Nephron (organoid): ENCODE data around the gene WNK2.

Experiments used
- H3K27ac Mint-ChIP-seq, 3 experiments: 2 replicates each; pipeline ENCODE4 v1.8.0; 2020; ENCODE audit warnings: mixed read lengths in 3 of 3, mild to moderate bottlenecking in 2 of 3, moderate library complexity in 1 of 3
- H3K27me3 Mint-ChIP-seq: 2 replicates; pipeline ENCODE4 v1.8.0; 2021; ENCODE audit warnings: low read depth, mild to moderate bottlenecking, moderate library complexity, mixed read lengths
- H3K36me3 Mint-ChIP-seq: 2 replicates; pipeline ENCODE4 v1.8.0; 2020; ENCODE audit warnings: low read depth, mixed read lengths
- H3K4me1 Mint-ChIP-seq: 2 replicates; pipeline ENCODE4 v1.8.0; 2020; ENCODE audit warnings: mixed read lengths
- H3K4me3 Mint-ChIP-seq, 3 experiments: 2 replicates each; pipeline ENCODE4 v1.8.0; 2020; ENCODE audit warnings: mild to moderate bottlenecking in 3 of 3, mixed read lengths in 3 of 3, moderate library complexity in 2 of 3
- H3K9me3 Mint-ChIP-seq: 2 replicates; pipeline ENCODE4 v1.8.0; 2020; ENCODE audit warnings: mixed read lengths
- CTCF ChIP-seq, 3 experiments: fragments of 200-600 bp; sonication (generic); IDR thresholded peaks; one replicate each; pipeline ENCODE4 v1.5.0; 2021; ENCODE audit warnings: antibody characterized with exemption in 3 of 3; ENCODE audit not compliant: unreplicated experiment in 3 of 3

Gene WNK2

DNA sequence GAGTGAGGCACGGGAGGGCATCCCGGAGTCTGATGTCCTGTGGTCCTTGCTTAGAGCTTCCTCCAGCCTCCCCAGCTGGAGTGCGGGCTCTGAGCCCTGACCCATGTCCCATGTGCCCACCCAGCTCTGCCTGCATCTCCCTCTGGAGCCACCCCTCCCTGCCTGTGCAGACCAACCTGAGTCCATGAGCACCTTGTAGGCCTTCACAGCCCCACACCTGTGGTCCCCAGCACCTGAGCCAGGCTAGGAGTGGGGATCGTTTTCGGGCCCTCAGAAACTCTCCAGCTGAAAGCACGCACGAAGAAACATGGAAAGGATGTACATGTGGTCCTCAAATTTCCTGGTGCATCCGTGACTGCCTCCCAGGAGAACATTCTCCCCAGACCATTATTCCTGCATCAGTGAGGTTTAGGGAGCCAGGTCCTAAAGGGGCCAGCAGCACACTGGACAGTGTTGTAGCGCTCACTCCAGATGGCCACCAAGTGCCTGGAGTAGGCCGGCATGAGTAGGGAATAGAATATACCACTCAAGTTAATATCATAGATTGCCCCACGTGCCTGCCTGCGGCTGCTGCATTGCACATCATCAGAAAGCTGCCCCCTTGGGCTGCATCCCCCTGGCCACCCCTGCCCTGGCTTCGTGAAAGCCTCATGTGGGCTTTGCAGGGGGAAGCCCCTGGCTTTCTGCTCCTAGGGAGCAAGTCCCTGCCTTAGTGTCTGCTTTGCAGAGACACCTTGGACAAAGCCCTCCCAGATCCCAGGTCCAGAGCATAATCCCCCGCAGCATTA is 80.6 kb downstream of the WNK2 start:
- H3K4me1 Mint-ChIP-seq, result no peaks in the 10 kb centered on the region
- H3K4me3 Mint-ChIP-seq, result no peak overlapping the region
- peaks cover 8% of the 10 kb centered on the region for H3K36me3 Mint-ChIP-seq
- H3K27ac Mint-ChIP-seq, result no peak overlapping the region
- no peak for TF ChIP-seq CTCF (IDR thresholded peaks at IDR 0.05; ENCODE audit: unreplicated experiment in 3 of 3)
- H3K9me3 Mint-ChIP-seq, result no peaks in the 10 kb centered on the region
- no peaks in the 10 kb centered on the region for H3K27me3 Mint-ChIP-seq

GRCh38 chr9:93265301-93265971 is 81.5 kb downstream of the WNK2 start:
- H3K36me3 Mint-ChIP-seq, result peaks cover 17% of the 10 kb centered on the region
- H3K4me3 Mint-ChIP-seq, result no peak overlapping the region
- no peak overlapping the region for H3K27ac Mint-ChIP-seq
- no peaks in the 10 kb centered on the region for H3K4me1 Mint-ChIP-seq
- TF ChIP-seq CTCF (IDR thresholded peaks at IDR 0.05; ENCODE audit: unreplicated experiment in 3 of 3), result no peak
- peaks cover 2% of the 10 kb centered on the region for H3K9me3 Mint-ChIP-seq
- no peaks in the 10 kb centered on the region for H3K27me3 Mint-ChIP-seq

DNA sequence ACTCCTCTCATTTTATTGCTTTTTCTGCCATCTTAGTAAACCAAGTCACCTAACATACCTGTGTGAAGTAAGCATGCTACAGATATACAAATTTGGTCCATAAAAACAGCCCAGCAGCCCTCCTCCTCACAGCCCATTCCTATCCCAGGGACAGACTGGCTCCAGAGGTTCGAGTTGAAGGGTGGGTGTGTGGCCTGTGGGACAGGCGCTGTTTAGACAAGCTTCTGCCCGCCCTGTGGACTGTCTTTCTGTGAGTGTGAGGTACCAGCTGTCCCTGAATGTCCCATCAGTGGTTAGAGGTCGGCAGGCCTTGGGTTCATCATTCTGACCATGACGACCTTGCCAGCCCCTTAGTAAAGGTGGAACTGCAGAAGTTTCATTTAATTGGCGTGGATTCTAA is 82.0 kb downstream of the WNK2 start:
- no peaks in the 10 kb centered on the region for H3K27me3 Mint-ChIP-seq
- H3K36me3 Mint-ChIP-seq, result peaks cover 22% of the 10 kb centered on the region
- no peak overlapping the region for H3K4me3 Mint-ChIP-seq
- peaks cover 8% of the 10 kb centered on the region for H3K9me3 Mint-ChIP-seq
- no peak for TF ChIP-seq CTCF (IDR thresholded peaks at IDR 0.05; ENCODE audit: unreplicated experiment in 3 of 3)
- no peak overlapping the region for H3K27ac Mint-ChIP-seq
- H3K4me1 Mint-ChIP-seq, result no peaks in the 10 kb centered on the region

DNA sequence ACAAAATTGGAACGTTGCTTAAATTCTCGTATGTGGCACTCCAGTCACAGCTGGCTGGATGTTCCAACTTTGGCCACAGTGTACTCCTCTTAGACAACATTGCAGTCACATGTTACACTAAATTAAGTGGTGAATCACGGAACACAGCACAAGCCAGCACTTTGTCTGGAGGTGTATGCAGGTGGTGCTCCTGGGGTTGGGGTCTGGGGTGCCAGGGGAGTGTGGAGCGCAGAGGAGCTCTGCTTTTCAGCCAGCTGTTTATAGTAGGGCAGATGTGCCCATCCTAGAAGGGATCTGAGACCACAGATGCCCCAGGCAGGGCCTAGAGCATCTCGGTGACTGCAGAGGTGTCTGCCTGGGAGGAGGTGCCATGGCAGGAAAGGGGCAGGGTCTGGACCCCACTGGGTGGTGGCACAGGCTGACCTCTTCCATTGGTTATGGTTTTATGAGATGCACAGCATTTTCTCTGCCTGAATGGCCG is 82.6 kb downstream of the WNK2 start:
- no peak overlapping the region for H3K27ac Mint-ChIP-seq
- peaks cover 13% of the 10 kb centered on the region for H3K9me3 Mint-ChIP-seq
- no peaks in the 10 kb centered on the region for H3K27me3 Mint-ChIP-seq
- H3K4me3 Mint-ChIP-seq, result no peak overlapping the region
- H3K36me3 Mint-ChIP-seq, result peaks cover 28% of the 10 kb centered on the region
- no peak for TF ChIP-seq CTCF (IDR thresholded peaks at IDR 0.05; ENCODE audit: unreplicated experiment in 3 of 3)
- no peaks in the 10 kb centered on the region for H3K4me1 Mint-ChIP-seq

- Mint-ChIP-seq H3K9me3 (peaks cover 19% of the 10 kb centered on the region), H3K36me3 (peaks cover 34% of the 10 kb centered on the region), H3K4me3 (no peak overlapping the region), H3K4me1 (no peaks in the 10 kb centered on the region), H3K27me3 (no peaks in the 10 kb centered on the region), H3K27ac (no peak overlapping the region)
- no peak for TF ChIP-seq CTCF (IDR thresholded peaks at IDR 0.05; ENCODE audit: unreplicated experiment in 3 of 3)
Measured at GRCh38 chr9:93267091-93267541, 83.2 kb downstream of the WNK2 start.
